ENCODE data around the gene ELK4. TPM values are rescaled to one million over a fixed set of nuclear protein-coding genes. Genes with fewer than 3 reads are reported as not detected.

The ELK4 gene
- polyA plus RNA-seq, 1 donor, result 18.2 TPM

GRCh38 chr1:205582046-205582445, 49.8 kb downstream of the ELK4 start:
- H3K9me3 ChIP-seq (ENCODE audit: control insufficient read depth, low read depth, low read length), result no peaks in the 10 kb centered on the region
- no peak for DNase-seq
- no peak overlapping the region for H3K4me3 ChIP-seq (ENCODE audit: low read length)
- peaks cover 3% of the 10 kb centered on the region for H3K4me1 ChIP-seq (ENCODE audit: control insufficient read depth, insufficient read depth, low read length)
- 100% methylated on average over 2 of the region's 11 CpGs for WGBS (ENCODE audit: insufficient coverage, low lambda C conversion rate)
- peaks cover 10% of the 10 kb centered on the region for H3K27me3 ChIP-seq (ENCODE audit: control insufficient read depth, insufficient read depth, low read length)
- no peaks in the 10 kb centered on the region for H3K36me3 ChIP-seq (ENCODE audit: control insufficient read depth, insufficient read depth, low read length)
- peak overlapping the region; percentile 46 for H3K27ac ChIP-seq (ENCODE audit: low read length)

- peaks cover 10% of the 10 kb centered on the region for H3K27me3 ChIP-seq (ENCODE audit: control insufficient read depth, insufficient read depth, low read length)
- peak overlapping the region; percentile 46 for H3K27ac ChIP-seq (ENCODE audit: low read length)
- no peaks in the 10 kb centered on the region for H3K36me3 ChIP-seq (ENCODE audit: control insufficient read depth, insufficient read depth, low read length)
- peaks cover 3% of the 10 kb centered on the region for H3K4me1 ChIP-seq (ENCODE audit: control insufficient read depth, insufficient read depth, low read length)
- no peaks in the 10 kb centered on the region for H3K9me3 ChIP-seq (ENCODE audit: control insufficient read depth, low read depth, low read length)
- no peak for DNase-seq
- no CpG with 5 or more reads among the region's 9 CpGs for WGBS (ENCODE audit: insufficient coverage, low lambda C conversion rate)
- H3K4me3 ChIP-seq (ENCODE audit: low read length), result no peak overlapping the region
Measured at GRCh38 chr1:205581321-205581980, 50.4 kb downstream of the ELK4 start.

GRCh38 chr1:205580923-205581180, 51.0 kb downstream of the ELK4 start:
- Histone ChIP-seq H3K36me3 (ENCODE audit: control insufficient read depth, insufficient read depth, low read length) (no peaks in the 10 kb centered on the region), H3K27ac (ENCODE audit: low read length) (no peak overlapping the region), H3K27me3 (ENCODE audit: control insufficient read depth, insufficient read depth, low read length) (peaks cover 12% of the 10 kb centered on the region), H3K4me1 (ENCODE audit: control insufficient read depth, insufficient read depth, low read length) (peaks cover 7% of the 10 kb centered on the region), H3K4me3 (ENCODE audit: low read length) (no peak overlapping the region), H3K9me3 (ENCODE audit: control insufficient read depth, low read depth, low read length) (no peaks in the 10 kb centered on the region)
- no peak for DNase-seq
- no CpG with 5 or more reads among the region's 3 CpGs for WGBS (ENCODE audit: insufficient coverage, low lambda C conversion rate)

GRCh38 chr1:205580140-205580922, 51.5 kb downstream of the ELK4 start:
- Histone ChIP-seq H3K4me3 (ENCODE audit: low read length) (no peak overlapping the region), H3K4me1 (ENCODE audit: control insufficient read depth, insufficient read depth, low read length) (peaks cover 12% of the 10 kb centered on the region), H3K27ac (ENCODE audit: low read length) (no peak overlapping the region), H3K36me3 (ENCODE audit: control insufficient read depth, insufficient read depth, low read length) (no peaks in the 10 kb centered on the region), H3K9me3 (ENCODE audit: control insufficient read depth, low read depth, low read length) (no peaks in the 10 kb centered on the region), H3K27me3 (ENCODE audit: control insufficient read depth, insufficient read depth, low read length) (peaks cover 12% of the 10 kb centered on the region)
- no CpG with 5 or more reads among the region's 15 CpGs for WGBS (ENCODE audit: insufficient coverage, low lambda C conversion rate)
- DNase-seq, result no peak

GRCh38 chr1:205579711-205580110, 52.1 kb downstream of the ELK4 start:
- no peak for DNase-seq
- Histone ChIP-seq H3K9me3 (ENCODE audit: control insufficient read depth, low read depth, low read length) (no peaks in the 10 kb centered on the region), H3K27ac (ENCODE audit: low read length) (no peak overlapping the region), H3K4me1 (ENCODE audit: control insufficient read depth, insufficient read depth, low read length) (peaks cover 12% of the 10 kb centered on the region), H3K27me3 (ENCODE audit: control insufficient read depth, insufficient read depth, low read length) (peaks cover 12% of the 10 kb centered on the region), H3K36me3 (ENCODE audit: control insufficient read depth, insufficient read depth, low read length) (no peaks in the 10 kb centered on the region), H3K4me3 (ENCODE audit: low read length) (no peak overlapping the region)
- no CpG with 5 or more reads among the region's 12 CpGs for WGBS (ENCODE audit: insufficient coverage, low lambda C conversion rate)

GRCh38 chr1:205578780-205579571, 52.8 kb downstream of the ELK4 start:
- no peaks in the 10 kb centered on the region for H3K36me3 ChIP-seq (ENCODE audit: control insufficient read depth, insufficient read depth, low read length)
- no peaks in the 10 kb centered on the region for H3K9me3 ChIP-seq (ENCODE audit: control insufficient read depth, low read depth, low read length)
- no peak overlapping the region for H3K4me3 ChIP-seq (ENCODE audit: low read length)
- H3K4me1 ChIP-seq (ENCODE audit: control insufficient read depth, insufficient read depth, low read length), result peaks cover 12% of the 10 kb centered on the region
- H3K27ac ChIP-seq (ENCODE audit: low read length), result no peak overlapping the region
- no peak for DNase-seq
- H3K27me3 ChIP-seq (ENCODE audit: control insufficient read depth, insufficient read depth, low read length), result peaks cover 12% of the 10 kb centered on the region
- no CpG with 5 or more reads among the region's 9 CpGs for WGBS (ENCODE audit: insufficient coverage, low lambda C conversion rate)

GRCh38 chr1:205577874-205578658, 53.7 kb downstream of the ELK4 start:
- whole genome bisulfite sequencing (ENCODE audit: insufficient coverage, low lambda C conversion rate), result 0% methylated on average over 1 of the region's 13 CpGs
- no peak overlapping the region for H3K27ac ChIP-seq (ENCODE audit: low read length)
- no peaks in the 10 kb centered on the region for H3K36me3 ChIP-seq (ENCODE audit: control insufficient read depth, insufficient read depth, low read length)
- H3K9me3 ChIP-seq (ENCODE audit: control insufficient read depth, low read depth, low read length), result no peaks in the 10 kb centered on the region
- H3K27me3 ChIP-seq (ENCODE audit: control insufficient read depth, insufficient read depth, low read length), result peaks cover 12% of the 10 kb centered on the region
- no peak for DNase-seq
- H3K4me3 ChIP-seq (ENCODE audit: low read length), result no peak overlapping the region
- H3K4me1 ChIP-seq (ENCODE audit: control insufficient read depth, insufficient read depth, low read length), result peaks cover 12% of the 10 kb centered on the region

GRCh38 chr1:205576805-205577761, 54.7 kb downstream of the ELK4 start:
- WGBS (ENCODE audit: insufficient coverage, low lambda C conversion rate), result 92% methylated on average over 2 of the region's 22 CpGs
- Histone ChIP-seq H3K4me1 (ENCODE audit: control insufficient read depth, insufficient read depth, low read length) (peaks cover 9% of the 10 kb centered on the region), H3K36me3 (ENCODE audit: control insufficient read depth, insufficient read depth, low read length) (no peaks in the 10 kb centered on the region), H3K27me3 (ENCODE audit: control insufficient read depth, insufficient read depth, low read length) (peaks cover 15% of the 10 kb centered on the region), H3K9me3 (ENCODE audit: control insufficient read depth, low read depth, low read length) (no peaks in the 10 kb centered on the region), H3K27ac (ENCODE audit: low read length) (no peak overlapping the region), H3K4me3 (ENCODE audit: low read length) (no peak overlapping the region)
- no peak for DNase-seq

GRCh38 chr1:205576011-205576410, 55.8 kb downstream of the ELK4 start:
- no peaks in the 10 kb centered on the region for H3K36me3 ChIP-seq (ENCODE audit: control insufficient read depth, insufficient read depth, low read length)
- no peak overlapping the region for H3K27ac ChIP-seq (ENCODE audit: low read length)
- peaks cover 9% of the 10 kb centered on the region for H3K4me1 ChIP-seq (ENCODE audit: control insufficient read depth, insufficient read depth, low read length)
- H3K9me3 ChIP-seq (ENCODE audit: control insufficient read depth, low read depth, low read length), result no peaks in the 10 kb centered on the region
- H3K4me3 ChIP-seq (ENCODE audit: low read length), result no peak overlapping the region
- WGBS (ENCODE audit: insufficient coverage, low lambda C conversion rate), result no CpG with 5 or more reads among the region's 3 CpGs
- peaks cover 22% of the 10 kb centered on the region for H3K27me3 ChIP-seq (ENCODE audit: control insufficient read depth, insufficient read depth, low read length)
- no peak for DNase-seq
